ENCODE data around the gene TAS2R60.
"Not testable (repeated sequence)": the region's sequence is repeated elsewhere in the genome, so short reads cannot be mapped to it uniquely, and the experiment has no call there.

The TAS2R60 gene

GRCh38 chr7:143397710-143398530, 45.3 kb upstream of the TAS2R60 start:
- H3K4me3 ChIP-seq (replicated peaks in 1 of 2; ENCODE audit: low read depth in 2 of 2, low read length in 2 of 2) = no peak overlapping the region
- DNase-seq (ENCODE audit: low read depth in 2 of 2) = no peak
- no peak for TF ChIP-seq CTCF (IDR thresholded peaks at IDR 0.05; ENCODE audit: low read depth, low read length)

GRCh38 chr7:143398616-143399015, 44.6 kb upstream of the TAS2R60 start:
- no peak for DNase-seq (ENCODE audit: low read depth in 2 of 2)
- TF ChIP-seq CTCF (IDR thresholded peaks at IDR 0.05; ENCODE audit: low read depth, low read length) = no peak
- H3K4me3 ChIP-seq (replicated peaks in 1 of 2; ENCODE audit: low read depth in 2 of 2, low read length in 2 of 2) = no peak overlapping the region

- no peak for DNase-seq (ENCODE audit: low read depth in 2 of 2)
- no peak overlapping the region for H3K4me3 ChIP-seq (replicated peaks in 1 of 2; ENCODE audit: low read depth in 2 of 2, low read length in 2 of 2)
- TF ChIP-seq CTCF (IDR thresholded peaks at IDR 0.05; ENCODE audit: low read depth, low read length) = no peak
Measured at GRCh38 chr7:143399151-143399550, 44.1 kb upstream of the TAS2R60 start.

GRCh38 chr7:143399642-143400041, 43.6 kb upstream of the TAS2R60 start:
- no peak overlapping the region for H3K4me3 ChIP-seq (replicated peaks in 1 of 2; ENCODE audit: low read depth in 2 of 2, low read length in 2 of 2)
- DNase-seq (ENCODE audit: low read depth in 2 of 2) = no peak
- TF ChIP-seq CTCF (IDR thresholded peaks at IDR 0.05; ENCODE audit: low read depth, low read length) = no peak

- DNase-seq (ENCODE audit: low read depth in 2 of 2) = no peak
- no peak for TF ChIP-seq CTCF (IDR thresholded peaks at IDR 0.05; ENCODE audit: low read depth, low read length)
- no peak overlapping the region for H3K4me3 ChIP-seq (replicated peaks in 1 of 2; ENCODE audit: low read depth in 2 of 2, low read length in 2 of 2)
Measured at GRCh38 chr7:143401265-143401664, 42.0 kb upstream of the TAS2R60 start.

GRCh38 chr7:143402233-143402632, 41.0 kb upstream of the TAS2R60 start:
- DNase-seq (ENCODE audit: low read depth in 2 of 2); H3K4me3 ChIP-seq (replicated peaks in 1 of 2; ENCODE audit: low read depth in 2 of 2, low read length in 2 of 2): not testable (repeated sequence)

- DNase-seq (ENCODE audit: low read depth in 2 of 2) = no peak
Measured at GRCh38 chr7:143405173-143406001, 37.9 kb upstream of the TAS2R60 start.

More at GRCh38 chr7:143405173-143406001, 37.9 kb upstream of the TAS2R60 start:
- H3K4me3 ChIP-seq (replicated peaks in 1 of 2; ENCODE audit: low read depth in 2 of 2, low read length in 2 of 2) = no peak overlapping the region
- no peak for TF ChIP-seq CTCF (IDR thresholded peaks at IDR 0.05; ENCODE audit: low read depth, low read length)

Data from cardiac fibroblast (primary cell).